GM19238 (cell line): Measurements from ENCODE around the gene HDC.

Experiments used
- DNase-seq: peaks from one replicate; pipeline ENCODE4 v3.0.0; 2011; ENCODE audit warnings: low spot score; ENCODE audit not compliant: insufficient read length

HDC gene

GRCh38 chr15:50227076-50227475 lies 38.5 kb downstream of the HDC start:
- no peak for DNase-seq

GRCh38 chr15:50225938-50226337 lies 39.6 kb downstream of the HDC start:
- DNase-seq, result no peak

- DNase-seq, result no peak
These were observed 40.5 kb downstream of the HDC start for GRCh38 chr15:50225057-50225456.

- DNase-seq, result no peak
These were observed 40.9 kb downstream of the HDC start for GRCh38 chr15:50224606-50225005.

- no peak for DNase-seq
These were observed 43.3 kb downstream of the HDC start for GRCh38 chr15:50222181-50222580.

- DNase-seq, result no peak
These were observed 45.7 kb downstream of the HDC start for GRCh38 chr15:50219820-50220219.

- no peak for DNase-seq
These were observed 46.8 kb downstream of the HDC start for GRCh38 chr15:50218691-50219090.

- no peak for DNase-seq
These were observed 47.2 kb downstream of the HDC start for GRCh38 chr15:50218291-50218690.

- DNase-seq, result no peak
These were observed 54.9 kb downstream of the HDC start for GRCh38 chr15:50210462-50211157.

- DNase-seq, result no peak
These were observed 55.7 kb downstream of the HDC start for GRCh38 chr15:50209809-50210208.

GRCh38 chr15:50206020-50206419 lies 59.5 kb downstream of the HDC start:
- DNase-seq, result no peak

- DNase-seq, result no peak
These were observed 63.5 kb downstream of the HDC start for GRCh38 chr15:50202003-50202402.

GRCh38 chr15:50192926-50193620 lies 72.5 kb downstream of the HDC start:
- DNase-seq, result no peak

GRCh38 chr15:50192164-50192563 lies 73.4 kb downstream of the HDC start:
- DNase-seq, result no peak
